ENCODE measurements around the gene STK38L.
"Not testable (repeated sequence)": the region's sequence is repeated elsewhere in the genome, so short reads cannot be mapped to it uniquely, and the experiment has no call there.

The STK38L gene

DNA sequence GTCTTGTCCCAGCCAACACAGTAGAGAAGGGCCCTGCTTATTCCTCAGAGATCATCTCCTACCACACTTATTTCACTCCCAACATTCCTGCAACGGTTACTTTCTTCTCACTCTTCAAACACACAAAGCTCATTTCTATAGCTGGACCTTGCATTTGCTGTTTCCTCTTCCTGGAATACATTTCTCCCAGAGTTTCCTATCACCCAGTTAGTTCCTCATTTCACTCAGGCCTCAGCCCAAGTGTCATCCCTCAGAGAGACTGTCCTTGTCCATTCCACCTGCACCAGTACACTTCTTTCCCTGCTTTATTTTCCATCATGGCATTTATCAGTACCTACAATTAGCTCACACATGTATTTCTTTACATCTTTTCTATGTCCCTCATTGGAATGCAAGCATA, 14.7 kb upstream of the STK38L start:
- DNase-seq: no peak

DNA sequence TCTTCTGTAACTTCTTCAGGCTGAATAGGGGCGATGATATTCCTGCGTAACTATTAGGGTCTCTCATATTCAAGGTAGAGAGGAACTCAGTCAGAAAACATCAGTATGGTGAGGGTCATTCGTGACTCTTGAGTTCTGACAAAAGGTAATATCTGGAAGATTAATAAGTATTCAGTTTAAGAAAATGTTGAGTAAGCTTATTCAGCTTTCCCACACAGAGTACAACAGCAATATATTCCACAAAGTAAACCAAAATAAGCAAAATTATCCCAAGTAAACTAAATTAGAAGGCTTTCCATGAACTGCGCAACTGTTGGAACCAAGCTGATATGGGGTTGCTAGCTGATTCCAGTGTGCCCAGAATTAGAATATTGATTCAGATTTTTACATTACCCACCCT, 12.7 kb upstream of the STK38L start:
- not testable (repeated sequence) for DNase-seq

DNA sequence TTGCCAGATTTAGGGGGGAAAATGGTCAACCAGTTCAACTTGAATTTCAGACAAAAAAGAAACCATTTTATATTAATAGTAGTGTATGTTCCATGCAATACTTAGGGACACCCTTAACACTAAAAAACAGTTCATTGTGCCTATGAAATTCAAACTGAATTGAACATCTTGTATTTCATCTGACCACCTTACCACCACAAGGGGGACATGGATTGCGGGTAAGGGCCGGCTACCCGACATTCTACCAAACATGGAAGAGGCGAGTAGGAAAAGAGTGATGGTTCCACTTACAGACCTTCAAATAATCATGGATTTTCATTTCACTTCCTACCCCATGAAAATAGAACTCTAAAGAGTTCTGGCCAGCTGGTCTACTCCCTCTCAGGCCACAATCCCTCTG, 10.3 kb upstream of the STK38L start:
- DNase-seq: no peak

GRCh38 chr12:27236498-27236897, 7.6 kb upstream of the STK38L start:
- no peak for DNase-seq

DNA sequence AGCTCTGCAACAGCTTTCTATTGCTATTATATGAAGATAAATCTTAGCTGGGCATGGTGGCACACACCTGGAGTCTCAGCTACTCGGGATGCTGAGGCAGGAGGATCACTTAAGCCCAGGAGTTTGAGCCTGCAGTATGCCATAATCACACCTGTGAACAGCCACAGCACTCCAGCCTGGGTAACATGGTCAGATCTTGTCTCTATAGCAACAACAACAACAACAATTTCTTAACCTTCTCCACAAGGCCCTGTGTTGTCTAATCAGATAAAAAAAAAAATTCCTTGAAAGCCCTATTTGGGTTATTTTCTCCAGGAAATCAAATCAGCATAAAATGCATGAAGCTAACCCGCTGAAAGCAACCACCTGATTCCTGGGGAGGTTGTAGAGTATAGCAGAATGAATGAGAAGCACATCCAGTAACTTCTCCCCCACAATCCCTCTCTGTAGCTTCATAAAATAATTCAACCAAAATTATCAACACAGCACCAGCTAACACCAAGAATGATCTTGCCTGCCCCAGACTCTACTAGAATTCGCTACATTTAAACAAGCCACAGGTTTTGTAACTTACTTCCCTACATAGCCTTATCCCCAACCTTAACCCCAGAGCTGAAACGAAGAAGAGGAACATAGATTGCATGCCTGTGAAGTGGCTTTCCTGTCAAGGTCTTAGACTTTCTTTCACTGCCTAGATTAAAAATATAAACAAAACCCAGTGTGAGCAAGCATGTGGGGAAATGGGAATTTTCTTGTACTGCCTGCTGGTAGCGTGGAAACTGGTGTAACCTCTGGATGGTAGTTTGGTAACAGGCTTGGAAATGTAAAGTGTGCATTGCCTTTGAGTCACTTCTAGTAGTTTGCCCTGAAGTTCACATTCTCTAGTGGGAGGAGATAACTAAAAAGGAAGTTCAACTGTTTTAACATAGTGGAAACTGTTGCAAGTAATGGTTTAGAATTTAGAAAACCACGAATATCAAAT, 6.0 kb upstream of the STK38L start:
- DNase-seq: no peak

DNA sequence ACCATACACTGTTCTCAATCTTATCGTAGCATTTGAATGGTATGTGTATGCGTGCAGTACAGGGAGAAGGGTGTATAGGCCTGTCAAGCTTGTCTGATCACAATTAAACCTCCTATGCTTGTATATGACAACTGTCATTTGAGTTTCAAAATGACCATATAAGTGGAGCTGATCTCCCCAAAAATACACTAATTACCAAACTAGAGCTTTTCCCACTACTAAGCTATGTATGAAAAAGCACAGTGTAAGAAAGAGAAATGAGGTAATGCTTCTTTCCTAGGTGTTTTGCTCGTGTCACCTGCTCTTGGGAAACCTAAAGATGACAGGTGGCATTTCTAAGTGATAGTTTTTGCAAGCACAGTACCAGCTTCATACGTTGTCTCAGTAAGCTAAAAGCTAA, 1.1 kb upstream of the STK38L start:
- DNase-seq: no peak

- no peak for DNase-seq
These were observed 803 bp downstream of the STK38L start for GRCh38 chr12:27244689-27245488.

DNA sequence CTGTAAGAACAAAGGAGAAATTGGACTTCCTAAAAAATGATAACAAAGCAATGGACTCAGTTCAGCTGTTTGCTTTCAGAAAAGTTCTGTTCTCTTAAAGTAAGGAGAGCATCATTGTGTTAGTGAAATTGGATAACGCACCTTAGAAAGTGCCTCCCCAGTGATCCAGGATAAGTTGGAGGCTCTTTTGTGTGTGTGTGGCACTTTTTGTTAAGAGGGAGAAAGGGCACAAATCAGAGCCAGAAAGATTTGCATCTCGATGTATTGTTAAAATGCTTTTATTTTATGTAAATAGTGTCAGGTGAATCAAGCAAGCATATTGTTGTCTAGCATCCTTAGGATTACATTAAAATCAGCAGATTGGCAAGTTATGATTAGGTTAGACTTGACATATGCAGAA, 2.1 kb downstream of the STK38L start:
- DNase-seq: no peak

DNA sequence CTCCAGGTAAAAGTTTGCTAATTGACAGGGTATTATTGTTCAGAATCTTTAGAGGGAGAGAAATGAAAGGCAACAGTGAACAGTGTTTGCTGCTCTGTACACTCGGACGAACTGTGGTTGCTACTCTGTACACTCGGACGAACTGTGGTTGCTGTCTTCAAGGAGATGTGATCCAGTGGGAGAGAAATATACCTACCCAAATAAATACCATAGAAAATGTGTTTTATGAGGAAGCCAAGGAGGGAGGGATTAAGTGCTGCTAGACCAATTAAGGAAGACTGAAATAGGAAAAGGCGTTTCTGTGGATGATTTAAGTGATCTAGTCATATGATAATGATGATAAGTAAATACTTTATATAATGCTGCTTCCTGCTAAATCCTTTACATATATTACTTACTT, 2.7 kb downstream of the STK38L start:
- DNase-seq: no peak

DNA sequence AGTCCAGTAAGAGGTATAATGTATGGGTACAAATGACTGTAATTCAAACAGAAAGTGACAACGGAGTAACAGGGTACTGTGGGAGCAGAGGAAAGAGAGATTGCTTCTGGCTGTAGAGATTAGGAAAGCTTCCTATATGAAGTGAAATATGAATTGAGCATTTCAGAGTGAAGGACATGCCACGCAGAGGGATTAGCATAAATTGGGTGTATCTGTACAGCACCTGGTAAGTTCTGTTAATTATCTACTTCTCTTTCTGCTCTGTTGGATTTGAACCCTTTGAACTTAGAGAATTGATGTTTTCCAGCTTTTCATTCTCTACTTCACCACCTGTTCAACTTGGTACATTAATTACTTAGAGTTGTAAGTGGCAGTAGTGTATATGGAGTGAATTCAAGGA, 8.8 kb downstream of the STK38L start:
- DNase-seq: no peak

DNA sequence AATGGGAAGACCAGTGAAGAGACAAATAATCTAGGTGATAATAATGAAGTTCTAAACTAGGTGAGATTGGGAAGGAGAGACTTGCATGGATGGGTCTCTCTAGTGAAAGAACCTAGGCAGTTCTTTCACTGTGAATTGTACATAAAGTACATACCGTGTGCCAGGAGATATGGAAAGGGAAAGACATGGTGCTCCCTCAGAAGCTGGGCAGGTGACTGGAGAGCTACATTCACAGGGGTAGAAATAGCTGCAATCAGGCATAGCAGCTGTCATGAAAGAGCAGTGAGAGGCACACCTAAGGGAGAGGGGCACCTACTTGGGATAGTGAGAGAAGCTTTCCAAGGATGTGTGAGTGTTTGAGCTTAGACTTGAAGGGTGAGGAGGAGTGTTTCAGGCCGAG, 9.3 kb downstream of the STK38L start:
- DNase-seq: no peak

DNA sequence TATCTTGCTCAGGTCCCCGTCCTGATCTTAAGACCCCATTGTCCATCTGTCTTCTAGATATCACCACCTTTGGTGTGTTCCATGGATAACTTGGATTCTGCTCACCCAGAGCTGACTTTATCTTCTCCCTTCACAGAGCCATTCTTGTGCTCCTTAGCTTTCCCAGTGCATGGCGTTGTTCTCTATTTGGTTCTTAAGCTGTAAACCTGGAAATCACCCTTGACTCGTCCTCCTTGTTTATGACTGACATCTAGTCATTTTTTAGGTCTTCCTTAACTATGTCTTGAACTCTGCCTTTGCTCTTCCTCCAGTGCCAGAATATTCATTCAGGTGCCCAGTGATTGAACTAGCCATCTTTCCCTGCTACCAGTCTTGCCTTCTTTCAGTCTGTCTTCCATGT, 11.7 kb downstream of the STK38L start:
- DNase-seq: no peak

- no peak for DNase-seq
These were observed 13.2 kb downstream of the STK38L start for GRCh38 chr12:27257104-27257843.

DNA sequence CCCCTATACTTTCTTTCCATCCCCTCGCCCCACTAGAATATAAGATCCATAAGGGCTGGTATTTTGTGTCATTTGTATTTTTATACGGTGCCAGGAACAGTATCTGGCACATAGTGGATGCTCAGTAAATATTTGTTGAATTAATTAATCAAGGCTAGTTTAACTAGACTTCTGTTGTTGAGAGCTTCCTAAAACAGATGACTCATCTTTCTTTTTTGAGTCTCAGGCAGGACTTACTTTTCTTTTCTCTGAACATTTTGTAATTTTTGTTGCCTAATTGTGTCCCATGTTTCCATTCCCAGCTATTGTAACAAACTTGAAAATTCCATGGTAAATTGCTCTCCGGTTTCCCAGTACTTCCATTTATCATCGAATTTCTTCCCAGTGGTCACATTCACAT, 16.7 kb downstream of the STK38L start:
- no peak for DNase-seq

- no peak for DNase-seq
These were observed 17.8 kb downstream of the STK38L start for GRCh38 chr12:27261866-27262265.

- no peak for DNase-seq
These were observed 26.1 kb downstream of the STK38L start for GRCh38 chr12:27270148-27270547.

- no peak for DNase-seq
These were observed 27.1 kb downstream of the STK38L start for GRCh38 chr12:27271206-27271605.

DNA sequence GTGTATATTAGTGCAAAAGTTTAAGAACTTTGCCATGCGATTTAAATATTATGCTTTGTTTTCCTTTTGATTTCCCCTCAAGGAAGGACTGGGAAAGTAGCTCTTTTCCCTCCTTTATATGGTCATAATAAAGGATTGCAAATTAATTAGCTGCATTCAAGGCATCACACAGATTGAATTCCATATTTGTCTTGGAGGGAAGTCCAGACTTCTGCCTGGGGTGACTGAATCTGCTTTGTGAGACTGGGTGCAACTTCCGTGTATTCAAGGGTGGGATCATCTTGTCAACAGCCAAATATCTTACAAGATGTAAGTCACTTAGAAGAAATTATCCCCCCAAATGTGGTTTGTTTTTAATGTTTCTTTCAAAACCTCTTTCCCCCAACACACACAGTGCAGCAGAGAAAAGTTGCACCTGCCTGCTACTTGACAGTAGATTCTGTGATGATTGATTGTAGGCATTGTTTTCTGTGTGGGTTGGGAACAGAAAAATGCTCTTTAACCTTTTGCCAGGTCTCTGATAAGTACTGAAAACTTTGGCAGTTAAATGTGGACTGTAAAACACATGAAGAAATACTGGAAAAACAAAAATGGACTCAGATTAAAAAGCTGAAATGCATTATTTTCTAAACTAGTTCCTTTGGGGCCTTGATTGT, 28.4 kb downstream of the STK38L start:
- DNase-seq: no peak

DNA sequence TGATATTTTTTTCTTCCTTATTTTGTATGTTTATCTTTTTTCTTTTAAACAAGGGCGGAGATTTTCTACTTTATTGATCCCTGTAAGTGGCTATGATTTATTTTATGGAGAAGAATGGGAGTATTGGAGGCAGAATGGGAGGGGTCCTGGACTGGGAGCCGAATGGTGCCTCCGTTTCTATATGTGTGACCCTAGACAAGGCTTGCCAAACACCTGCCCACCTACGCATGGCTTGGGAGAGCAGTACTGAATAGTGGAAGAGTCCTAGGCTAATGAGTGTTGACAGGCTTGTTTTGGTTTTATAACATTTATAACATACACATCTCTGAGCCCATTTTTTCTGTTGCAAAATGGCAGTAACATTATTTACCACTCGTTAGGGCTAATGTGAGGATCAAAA, 29.0 kb downstream of the STK38L start:
- no peak for DNase-seq

GRCh38 chr12:27274706-27275105, 30.6 kb downstream of the STK38L start:
- DNase-seq: no peak

GRCh38 chr12:27276275-27276674, 32.2 kb downstream of the STK38L start:
- no peak for DNase-seq

GRCh38 chr12:27277846-27278260, 33.8 kb downstream of the STK38L start:
- no peak for DNase-seq

DNA sequence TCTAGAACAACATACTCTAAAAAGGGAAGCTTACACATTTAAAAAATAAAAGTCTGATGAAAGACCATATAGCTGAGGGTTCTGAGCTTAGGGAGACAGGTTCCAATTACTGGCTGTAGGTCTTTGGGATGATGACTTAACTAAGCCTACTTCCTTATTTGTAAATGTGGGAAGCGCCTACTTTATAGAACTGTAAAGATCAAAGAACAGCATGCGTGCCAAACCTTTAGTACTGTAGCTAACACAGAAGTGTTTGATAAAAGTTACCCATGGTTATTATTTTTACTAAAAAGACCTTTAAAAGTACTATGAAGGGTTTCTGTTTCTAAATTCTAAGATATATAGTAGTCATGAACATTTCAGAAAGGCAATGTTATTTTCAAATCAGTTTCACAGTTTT, 35.7 kb downstream of the STK38L start:
- DNase-seq: no peak
